Measurements from ENCODE around the gene MS4A15. TPM values are rescaled to one million over a fixed set of nuclear protein-coding genes. Genes with fewer than 3 reads are reported as not detected.

Gene MS4A15
- total RNA-seq, 6 experiments from 2014 or later, result not detected

GRCh38 chr11:60781981-60782316 lies 25.3 kb downstream of the MS4A15 start:
- no peak for DNase-seq
- Mint-ChIP-seq H3K27me3 (ENCODE audit: insufficient read depth) (peaks cover 20% of the 10 kb centered on the region), H3K36me3 (ENCODE audit: low read depth) (no peaks in the 10 kb centered on the region), H3K27ac (no peak overlapping the region), H3K4me3 (no peak overlapping the region), H3K4me1 (ENCODE audit: low read depth) (peaks cover 24% of the 10 kb centered on the region), H3K9me3 (no peaks in the 10 kb centered on the region)
- no peak for TF ChIP-seq CTCF (IDR thresholded peaks at IDR 0.05)

- TF ChIP-seq CTCF (IDR thresholded peaks at IDR 0.05), result no peak
- no peaks in the 10 kb centered on the region for H3K9me3 Mint-ChIP-seq
- peaks cover 20% of the 10 kb centered on the region for H3K27me3 Mint-ChIP-seq (ENCODE audit: insufficient read depth)
- H3K27ac Mint-ChIP-seq, result no peak overlapping the region
- no peaks in the 10 kb centered on the region for H3K36me3 Mint-ChIP-seq (ENCODE audit: low read depth)
- H3K4me3 Mint-ChIP-seq, result no peak overlapping the region
- no peak for DNase-seq
- H3K4me1 Mint-ChIP-seq (ENCODE audit: low read depth), result peaks cover 24% of the 10 kb centered on the region
Observed at GRCh38 chr11:60782393-60783140, 25.9 kb downstream of the MS4A15 start.

GRCh38 chr11:60783141-60783484 lies 26.4 kb downstream of the MS4A15 start:
- peaks cover 20% of the 10 kb centered on the region for H3K27me3 Mint-ChIP-seq (ENCODE audit: insufficient read depth)
- peaks cover 20% of the 10 kb centered on the region for H3K4me1 Mint-ChIP-seq (ENCODE audit: low read depth)
- no peak overlapping the region for H3K27ac Mint-ChIP-seq
- no peak for DNase-seq
- H3K9me3 Mint-ChIP-seq, result no peaks in the 10 kb centered on the region
- no peaks in the 10 kb centered on the region for H3K36me3 Mint-ChIP-seq (ENCODE audit: low read depth)
- no peak overlapping the region for H3K4me3 Mint-ChIP-seq
- no peak for TF ChIP-seq CTCF (IDR thresholded peaks at IDR 0.05)

GRCh38 chr11:60783911-60784310 lies 27.2 kb downstream of the MS4A15 start:
- no peak overlapping the region for H3K27ac Mint-ChIP-seq
- no peaks in the 10 kb centered on the region for H3K9me3 Mint-ChIP-seq
- no peaks in the 10 kb centered on the region for H3K36me3 Mint-ChIP-seq (ENCODE audit: low read depth)
- H3K4me3 Mint-ChIP-seq, result no peak overlapping the region
- TF ChIP-seq CTCF (IDR thresholded peaks at IDR 0.05), result no peak
- H3K4me1 Mint-ChIP-seq (ENCODE audit: low read depth), result peaks cover 20% of the 10 kb centered on the region
- no peak for DNase-seq
- H3K27me3 Mint-ChIP-seq (ENCODE audit: insufficient read depth), result peaks cover 23% of the 10 kb centered on the region

GRCh38 chr11:60785136-60785535 lies 28.5 kb downstream of the MS4A15 start, which contains the start of gene MS4A10:
Gene MS4A10, plus strand, starts transcription at chr11:60785333. Its CDS starts 5,003 bp downstream, at chr11:60790336.
- no peak for TF ChIP-seq CTCF (IDR thresholded peaks at IDR 0.05)
- Mint-ChIP-seq H3K4me1 (ENCODE audit: low read depth) (peaks cover 20% of the 10 kb centered on the region), H3K4me3 (no peak within 1 kb of the TSS), H3K27ac (no peak within 1 kb of the TSS), H3K27me3 (ENCODE audit: insufficient read depth) (peaks cover 25% of the 10 kb centered on the region), H3K9me3 (no peaks in the 10 kb centered on the region), H3K36me3 (ENCODE audit: low read depth) (no peaks in the 10 kb centered on the region)
- DNase-seq, result no peak
